ENCODE measurements around the gene JARID2.

DNA sequence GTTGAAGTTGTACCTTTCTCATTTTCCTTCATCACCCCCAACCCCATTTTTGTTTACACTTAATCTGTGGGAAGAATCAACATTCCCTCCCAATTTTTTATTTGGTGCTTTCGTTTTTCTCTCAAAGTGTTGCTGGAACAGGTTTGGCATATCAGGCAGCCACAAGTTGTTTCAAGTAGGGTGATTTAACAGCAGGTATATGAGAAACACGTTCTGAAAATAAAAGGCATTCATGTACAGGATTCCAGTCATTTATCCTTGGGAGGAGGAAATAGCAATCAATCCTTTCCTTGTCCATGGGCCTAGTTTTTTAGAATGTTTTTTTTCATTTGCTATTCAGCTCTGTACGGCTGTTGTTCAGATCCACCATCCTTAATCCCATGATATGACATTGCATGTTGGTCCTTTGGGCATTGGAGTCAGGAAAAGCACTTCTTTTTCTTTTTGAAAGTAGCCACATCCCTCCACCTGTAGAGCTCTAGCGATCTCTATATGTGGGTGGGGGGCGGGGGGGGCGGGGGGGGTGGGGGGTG is 120.2 kb downstream of the JARID2 start:
- TF ChIP-seq CTCF (IDR thresholded peaks at IDR 0.05; ENCODE audit: low read length), result no peak
- no peak for TF ChIP-seq EZH2 (IDR thresholded peaks at IDR 0.05; ENCODE audit: borderline replicate concordance, low read length)

Measured in OCI-LY1 (cell line).